Measurements from ENCODE around the gene OR11H6.

GRCh38 chr14:20262642-20263128 is 39.2 kb downstream of the OR11H6 start:
- TF ChIP-seq RFX5 (IDR thresholded peaks at IDR 0.05; ENCODE audit: low read length) (no peak), ELF1 (IDR thresholded peaks at IDR 0.05) (no peak), RCOR1 (IDR thresholded peaks at IDR 0.05; ENCODE audit: low read length) (no peak), MXI1 (IDR thresholded peaks at IDR 0.05; ENCODE audit: low read depth, low read length) (no peak), SMC3 (IDR thresholded peaks at IDR 0.05; ENCODE audit: low read depth, low read length) (no peak), POLR2AphosphoS5 (IDR thresholded peaks at IDR 0.05; ENCODE audit: low read depth, low read length) (no peak), CTCF (IDR thresholded peaks at IDR 0.05) (no peak), REST (IDR thresholded peaks at IDR 0.05; ENCODE audit: low read depth, low read length) (no peak)
